OCI-LY7 (cell line): ENCODE results near the gene UGT1A6.

Experiments
- EZH2phosphoT487 ChIP-seq: fragments of 200-600 bp; sonication (generic); IDR thresholded peaks from 2 replicates; pipeline ENCODE4 v1.6.1; 2018; ENCODE audit warnings: low read depth, borderline replicate concordance, mild to moderate bottlenecking, mixed run types, antibody characterized with exemption, low read length, moderate library complexity, mixed read lengths
- TF ChIP-seq, protein P1 (sequence below): fragments of 200-600 bp; sonication (generic); conservative IDR thresholded peaks from 2 replicates; pipeline ENCODE4 v1.5.1; 2014; ENCODE audit warnings: mild to moderate bottlenecking, antibody characterized with exemption, low read length, moderate library complexity, mixed read lengths

DNA sequence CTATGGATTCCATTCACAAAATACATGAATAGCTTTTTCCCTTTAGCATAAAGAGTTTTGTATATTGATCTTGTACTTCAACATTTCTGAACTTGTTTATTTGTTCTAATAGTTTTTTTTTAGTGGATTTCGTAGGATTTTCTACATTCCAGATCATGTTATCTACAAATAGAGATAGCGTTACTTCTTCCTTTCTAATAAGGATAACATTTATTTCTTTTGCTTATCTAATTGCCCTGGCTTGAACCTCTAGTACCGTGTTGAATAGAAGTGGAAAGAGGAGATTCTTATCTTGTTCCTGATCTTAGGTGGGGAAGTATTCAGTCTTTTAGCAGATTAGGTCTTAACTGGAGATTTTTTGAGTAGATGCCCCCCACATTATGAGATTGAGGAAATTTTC lies 9.5 kb downstream of the UGT1A6 start:
- TF ChIP-seq, protein P1, sequence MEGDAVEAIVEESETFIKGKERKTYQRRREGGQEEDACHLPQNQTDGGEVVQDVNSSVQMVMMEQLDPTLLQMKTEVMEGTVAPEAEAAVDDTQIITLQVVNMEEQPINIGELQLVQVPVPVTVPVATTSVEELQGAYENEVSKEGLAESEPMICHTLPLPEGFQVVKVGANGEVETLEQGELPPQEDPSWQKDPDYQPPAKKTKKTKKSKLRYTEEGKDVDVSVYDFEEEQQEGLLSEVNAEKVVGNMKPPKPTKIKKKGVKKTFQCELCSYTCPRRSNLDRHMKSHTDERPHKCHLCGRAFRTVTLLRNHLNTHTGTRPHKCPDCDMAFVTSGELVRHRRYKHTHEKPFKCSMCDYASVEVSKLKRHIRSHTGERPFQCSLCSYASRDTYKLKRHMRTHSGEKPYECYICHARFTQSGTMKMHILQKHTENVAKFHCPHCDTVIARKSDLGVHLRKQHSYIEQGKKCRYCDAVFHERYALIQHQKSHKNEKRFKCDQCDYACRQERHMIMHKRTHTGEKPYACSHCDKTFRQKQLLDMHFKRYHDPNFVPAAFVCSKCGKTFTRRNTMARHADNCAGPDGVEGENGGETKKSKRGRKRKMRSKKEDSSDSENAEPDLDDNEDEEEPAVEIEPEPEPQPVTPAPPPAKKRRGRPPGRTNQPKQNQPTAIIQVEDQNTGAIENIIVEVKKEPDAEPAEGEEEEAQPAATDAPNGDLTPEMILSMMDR: no peak
- TF ChIP-seq EZH2phosphoT487: no peak
